Activated naive CD8-positive, alpha-beta T cell treated with anti-CD3 and anti-CD28 coated beads, Interleukin-2, amount 50 U/mL, for 16 hours (primary cell): ENCODE results near the gene EPB41L5.
"Not testable (repeated sequence)": the region's sequence is repeated elsewhere in the genome, so short reads cannot be mapped to it uniquely, and the experiment has no call there.

Experiments
- DNase-seq: peaks from one replicate; pipeline ENCODE4 v3.0.0-alpha.2; 2020; ENCODE audit warnings: low read depth, low spot score

Gene EPB41L5

GRCh38 chr2:120029672-120030640, 17.1 kb downstream of the EPB41L5 start:
- no peak for DNase-seq

- no peak for DNase-seq
These were observed 19.4 kb downstream of the EPB41L5 start for GRCh38 chr2:120032297-120032696.

GRCh38 chr2:120034027-120034426, 21.1 kb downstream of the EPB41L5 start:
- no peak for DNase-seq

GRCh38 chr2:120034621-120035020, 21.7 kb downstream of the EPB41L5 start:
- DNase-seq = no peak

GRCh38 chr2:120036145-120036544, 23.3 kb downstream of the EPB41L5 start:
- no peak for DNase-seq

- DNase-seq = no peak
These were observed 25.2 kb downstream of the EPB41L5 start for GRCh38 chr2:120037995-120038541.

GRCh38 chr2:120042359-120042758, 29.5 kb downstream of the EPB41L5 start:
- no peak for DNase-seq

GRCh38 chr2:120044336-120044735, 31.5 kb downstream of the EPB41L5 start:
- DNase-seq = no peak

GRCh38 chr2:120045775-120046174, 32.9 kb downstream of the EPB41L5 start:
- DNase-seq = not testable (repeated sequence)

GRCh38 chr2:120046252-120046651, 33.4 kb downstream of the EPB41L5 start:
- DNase-seq = not testable (repeated sequence)

GRCh38 chr2:120052597-120052996, 39.7 kb downstream of the EPB41L5 start:
- no peak for DNase-seq

GRCh38 chr2:120053891-120054290, 41.0 kb downstream of the EPB41L5 start:
- DNase-seq = no peak

GRCh38 chr2:120059483-120059882, 46.6 kb downstream of the EPB41L5 start:
- DNase-seq = no peak

GRCh38 chr2:120060088-120060623, 47.3 kb downstream of the EPB41L5 start:
- DNase-seq = no peak

GRCh38 chr2:120064664-120065063, 51.8 kb downstream of the EPB41L5 start:
- DNase-seq = no peak

GRCh38 chr2:120066800-120067547, 54.1 kb downstream of the EPB41L5 start:
- DNase-seq = no peak

GRCh38 chr2:120068040-120068658, 55.3 kb downstream of the EPB41L5 start:
- DNase-seq = not testable (repeated sequence)

- no peak for DNase-seq
These were observed 62.7 kb downstream of the EPB41L5 start for GRCh38 chr2:120075545-120075944.

- DNase-seq = no peak
These were observed 65.0 kb downstream of the EPB41L5 start for GRCh38 chr2:120077896-120078295.

- no peak for DNase-seq
These were observed 66.8 kb downstream of the EPB41L5 start for GRCh38 chr2:120079647-120080046.

GRCh38 chr2:120091436-120091835, 78.6 kb downstream of the EPB41L5 start:
- no peak for DNase-seq

- no peak for DNase-seq
These were observed 81.9 kb downstream of the EPB41L5 start for GRCh38 chr2:120094795-120095194.
